GM21717 (cell line): ENCODE data around the gene IER3IP1.
"Not testable (repeated sequence)": the region's sequence is repeated elsewhere in the genome, so short reads cannot be mapped to it uniquely, and the experiment has no call there.

ENCODE experiments used
- ATAC-seq: cut with Tn5 transposase; IDR thresholded peaks from one replicate; pipeline ENCODE4 v1.9.1; 2021; ENCODE audit warnings: mild to moderate bottlenecking, moderate library complexity; ENCODE audit not compliant: unreplicated experiment

IER3IP1 gene, protein sequence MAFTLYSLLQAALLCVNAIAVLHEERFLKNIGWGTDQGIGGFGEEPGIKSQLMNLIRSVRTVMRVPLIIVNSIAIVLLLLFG

GRCh38 chr18:47175898-47176575 is at the start of gene IER3IP1:
Gene IER3IP1 (minus strand): TSS chr18:47176364. CDS start chr18:47176277, 87 bp downstream.
- peak; percentile 78 for ATAC-seq

DNA sequence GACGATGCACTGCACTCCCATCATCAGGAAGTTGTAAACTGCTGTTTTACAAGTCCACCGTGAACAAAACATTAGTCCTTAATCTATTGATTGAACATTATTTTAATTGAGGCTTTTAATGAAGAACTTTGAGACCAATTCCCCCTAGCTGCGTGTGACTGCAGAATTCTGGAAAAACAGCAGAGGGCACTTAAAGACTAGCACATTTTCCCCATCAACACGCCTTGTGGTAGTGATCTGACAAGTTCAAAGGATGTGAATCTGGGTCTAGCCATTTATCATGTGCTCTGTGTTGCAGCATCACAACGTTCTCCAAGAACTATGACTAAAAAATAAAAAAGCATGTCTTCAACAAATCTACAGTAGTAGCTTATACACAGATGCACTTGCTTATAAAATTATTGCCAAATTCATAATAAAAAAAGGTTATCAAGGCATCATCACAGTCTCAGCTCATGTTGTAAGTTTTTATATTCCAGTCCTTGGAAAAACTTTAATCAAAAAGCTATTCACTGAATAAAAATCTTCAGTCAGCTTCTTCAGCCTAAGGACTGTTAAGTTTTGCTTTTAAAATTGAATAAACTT is 39.5 kb upstream of the IER3IP1 start:
- ATAC-seq = no peak

GRCh38 chr18:47209171-47209570 is 33.0 kb upstream of the IER3IP1 start:
- no peak for ATAC-seq

- no peak for ATAC-seq
Observed at GRCh38 chr18:47206945-47207637, 30.9 kb upstream of the IER3IP1 start.

DNA sequence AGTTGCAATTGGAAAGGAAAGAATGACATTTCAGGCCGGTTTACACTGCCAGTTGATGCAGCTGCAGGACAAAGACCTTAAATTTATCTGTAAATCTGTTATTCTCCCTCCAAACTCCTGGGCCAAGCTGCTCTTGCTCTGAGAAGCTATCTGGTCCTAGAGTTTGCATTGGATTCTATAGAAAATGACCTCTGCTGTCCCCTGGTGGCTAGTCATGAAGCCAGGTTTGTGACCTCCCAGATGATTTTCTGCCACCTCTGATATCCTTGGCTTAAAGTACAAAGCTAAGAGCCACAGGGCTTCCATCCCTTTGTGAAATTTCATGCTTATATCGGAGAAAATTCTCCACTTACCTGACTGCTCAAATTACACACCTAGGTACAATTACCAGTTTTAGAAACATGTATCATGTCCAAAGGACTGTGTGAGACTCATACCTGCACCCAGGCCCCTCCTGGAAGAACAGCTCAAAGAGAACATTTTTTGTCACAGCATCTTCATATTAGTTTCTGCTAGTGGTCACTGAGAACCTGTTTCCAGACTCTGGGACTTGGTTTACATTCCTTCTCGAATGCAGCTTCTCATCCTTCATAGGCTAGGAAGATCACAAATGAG is 28.9 kb upstream of the IER3IP1 start:
- ATAC-seq = no peak

GRCh38 chr18:47203626-47204464 is 27.7 kb upstream of the IER3IP1 start:
- ATAC-seq = no peak

DNA sequence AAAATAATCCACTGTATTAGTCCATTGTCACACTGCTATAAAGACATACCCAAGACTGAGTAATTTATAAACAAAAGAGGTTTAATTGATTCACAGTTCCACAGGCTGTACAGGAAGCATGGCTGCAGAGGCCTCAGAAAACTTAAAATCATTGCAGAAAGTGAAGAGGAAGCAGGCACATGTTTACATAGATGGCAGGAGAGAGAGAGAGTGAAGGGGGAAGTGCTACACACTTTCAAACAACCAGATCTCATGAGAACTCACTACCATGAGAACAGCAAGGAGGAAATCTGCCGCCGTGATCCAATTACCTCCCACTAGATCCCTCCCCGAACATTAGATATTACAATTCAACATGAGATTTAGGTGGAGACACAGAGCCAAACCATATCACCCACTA is 19.8 kb upstream of the IER3IP1 start:
- not testable (repeated sequence) for ATAC-seq

GRCh38 chr18:47191961-47192360 is 15.8 kb upstream of the IER3IP1 start:
- no peak for ATAC-seq

GRCh38 chr18:47187721-47188120 is 11.6 kb upstream of the IER3IP1 start:
- no peak for ATAC-seq

DNA sequence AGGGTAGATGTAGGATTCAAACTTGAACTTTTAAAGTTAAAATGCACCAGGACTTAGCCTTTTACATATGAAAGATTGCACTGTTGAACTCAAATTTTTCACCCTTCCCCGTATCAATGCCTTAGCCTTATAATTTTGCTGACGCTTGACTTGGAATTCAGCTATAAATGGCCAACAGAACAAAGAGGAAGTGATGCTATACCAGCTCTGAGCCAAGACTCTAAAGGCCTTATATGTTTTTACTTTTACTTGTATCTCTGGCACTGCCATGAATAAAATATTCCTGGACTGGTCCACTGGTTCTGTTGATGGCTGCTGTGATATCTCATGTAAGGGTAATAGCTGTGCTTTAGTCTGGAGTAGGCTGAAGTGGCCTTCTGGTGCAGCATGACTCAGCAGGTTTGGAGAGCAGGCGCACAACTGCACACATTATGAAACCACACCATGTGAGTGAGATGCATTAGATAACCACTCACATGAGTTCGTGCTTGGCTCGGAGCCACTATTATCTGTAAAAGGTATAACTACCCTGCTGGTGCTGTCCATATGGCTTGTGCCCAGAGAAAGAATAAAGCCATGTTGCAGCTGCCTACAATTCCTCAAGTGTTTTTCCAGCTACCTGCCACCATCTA is 8.4 kb upstream of the IER3IP1 start:
- no peak for ATAC-seq

GRCh38 chr18:47182156-47182555 is 6.0 kb upstream of the IER3IP1 start:
- not testable (repeated sequence) for ATAC-seq

DNA sequence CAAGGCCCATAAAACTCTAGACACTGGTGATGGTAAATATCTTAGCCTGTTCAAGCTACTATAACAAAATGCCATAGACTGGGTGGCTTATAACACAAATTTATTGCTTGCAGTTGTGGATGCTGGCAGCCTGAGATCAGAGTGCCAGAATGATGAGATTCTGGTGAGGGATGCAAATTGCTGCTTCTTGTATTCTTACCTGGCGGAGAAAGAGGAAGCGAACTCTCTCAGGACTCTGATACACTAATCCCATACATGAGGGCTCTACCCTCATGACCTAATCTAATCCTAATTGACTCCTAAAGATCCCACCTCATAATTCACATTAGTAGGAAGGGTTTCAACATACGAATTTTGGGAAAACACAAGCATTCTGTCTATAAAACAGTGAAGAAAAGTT is 4.6 kb upstream of the IER3IP1 start:
- ATAC-seq = no peak

GRCh38 chr18:47179520-47179919 is 3.4 kb upstream of the IER3IP1 start:
- ATAC-seq = no peak

DNA sequence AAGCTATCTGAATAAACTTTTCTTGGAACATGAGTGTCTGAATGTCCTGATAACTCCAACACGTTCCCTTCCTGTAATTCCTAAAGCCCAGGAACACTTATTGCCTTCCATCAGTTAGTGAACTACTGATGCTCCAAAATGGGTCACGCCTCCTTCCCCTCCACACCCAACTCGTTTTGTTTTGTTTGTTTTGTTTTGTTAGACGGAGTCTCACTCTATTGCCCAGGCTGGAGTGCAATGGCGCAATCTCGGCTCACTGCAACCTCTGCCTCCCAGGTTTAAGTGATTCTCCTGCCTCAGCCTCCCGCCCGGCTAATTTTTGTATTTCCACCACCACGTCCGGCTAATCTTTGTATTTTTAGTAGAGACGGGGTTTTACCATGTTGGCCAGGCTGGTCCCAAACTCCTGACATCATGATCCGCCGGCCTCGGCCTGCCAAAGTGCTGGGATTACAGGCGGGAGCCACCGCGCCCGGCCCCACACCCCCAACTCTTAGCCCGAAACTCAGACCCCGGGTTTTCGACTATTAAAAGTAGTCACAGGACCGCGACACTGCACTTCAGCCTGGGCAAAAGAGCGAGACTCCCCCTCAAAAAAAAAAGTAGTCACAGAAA is 774 bp downstream of the IER3IP1 start:
- ATAC-seq = peak; percentile 24

DNA sequence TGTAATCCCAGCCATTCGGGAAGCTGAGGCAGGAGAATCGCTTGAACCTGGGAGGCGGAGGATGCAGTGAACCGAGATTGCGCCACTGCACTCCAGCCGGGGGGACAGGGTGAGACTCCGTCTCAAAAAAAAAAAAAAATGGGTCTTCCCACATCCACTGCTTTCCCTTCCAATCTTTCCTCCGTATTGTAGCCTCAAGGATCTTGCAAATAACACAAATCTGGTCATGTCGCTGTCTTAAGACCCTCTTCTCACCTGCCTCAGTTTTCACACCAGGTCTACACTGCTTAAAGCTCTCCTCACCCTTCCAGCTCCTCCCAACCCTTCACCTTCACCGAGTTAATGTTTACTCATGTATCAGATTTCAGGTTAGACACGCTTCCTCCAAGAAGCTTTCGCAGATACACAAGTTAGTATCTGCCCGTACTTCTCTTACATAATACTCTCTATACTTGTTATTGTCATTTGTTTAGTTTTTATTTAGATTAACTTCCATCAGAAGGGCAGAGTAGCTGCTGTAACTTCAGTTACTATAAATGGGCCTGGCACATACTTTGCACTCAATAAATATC is 1.5 kb downstream of the IER3IP1 start:
- ATAC-seq = no peak

DNA sequence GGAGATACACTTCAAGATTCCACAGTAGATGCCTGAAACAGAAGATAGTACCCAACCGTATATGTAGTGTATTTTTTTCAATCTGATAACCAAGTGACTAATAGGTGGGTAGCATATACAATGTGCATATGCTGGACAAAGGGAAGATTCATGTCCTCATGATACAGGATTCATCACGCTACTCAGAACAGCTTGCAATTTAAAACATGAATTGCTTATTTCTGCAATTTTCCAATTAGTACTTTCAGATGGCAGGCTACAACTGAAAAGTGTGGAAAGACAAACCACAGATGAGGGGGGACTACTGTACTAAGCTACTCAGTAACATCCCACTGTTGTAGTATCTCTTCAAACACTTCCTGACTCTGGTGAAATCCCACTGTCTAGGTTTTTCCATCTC is 3.7 kb downstream of the IER3IP1 start:
- no peak for ATAC-seq

- ATAC-seq = no peak
Observed at GRCh38 chr18:47168913-47169312, 7.3 kb downstream of the IER3IP1 start.

- no peak for ATAC-seq
Observed at GRCh38 chr18:47168509-47168908, 7.7 kb downstream of the IER3IP1 start.

DNA sequence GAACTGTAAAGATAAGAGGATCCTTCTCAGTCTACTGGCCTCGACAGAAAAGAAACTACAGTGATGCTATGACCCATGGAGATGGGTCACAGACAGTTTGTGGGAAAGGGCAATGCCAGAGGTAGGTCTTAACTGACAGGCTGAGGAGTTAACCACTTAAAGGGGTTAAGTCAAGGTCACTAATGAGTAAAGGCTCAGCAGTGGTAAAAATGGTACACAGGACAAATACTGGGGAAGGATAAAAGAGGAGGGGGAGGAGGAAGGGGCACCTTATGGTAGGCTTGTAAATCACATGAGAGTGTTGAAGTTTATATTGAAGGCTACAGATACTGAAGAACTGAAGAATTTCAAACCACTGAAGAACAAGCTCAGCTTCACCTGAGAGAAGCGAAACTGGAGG is 9.9 kb downstream of the IER3IP1 start:
- no peak for ATAC-seq
